SK-N-SH (cell line): ENCODE results near the gene NOXA1. TPM values are rescaled to one million over a fixed set of nuclear protein-coding genes. Genes with fewer than 3 reads are reported as not detected.

Experiments used
- CTCF ChIA-PET: fragments of 300-600, 350-600 bp; formaldehyde crosslinking; extraction: SDS; loops from one replicate; lab custom pipeline; 2021; lab: Yijun Ruan, JAX
- POLR2A ChIA-PET: fragments of 350-600 bp; sonication (Branson Sonifier 250); formaldehyde crosslinking; extraction: SDS; loops from one replicate; lab custom pipeline; 2020; ENCODE audit warnings: antibody characterized with exemption, inconsistent platforms; lab: Yijun Ruan, JAX
- DNase-seq: peaks from one replicate; pipeline ENCODE4 v3.0.0; 2012
- H2AFZ ChIP-seq: fragments of 200-600 bp; sonication (generic); 2 replicates; pipeline ENCODE4 v1.8.1; 2016; ENCODE audit warnings: antibody characterized with exemption, mild to moderate bottlenecking, low read depth
- H3F3A ChIP-seq: fragments of 200-600 bp; sonication (generic); replicated peaks from 2 replicates; pipeline ENCODE3; 2016; ENCODE audit warnings: antibody characterized with exemption, mild to moderate bottlenecking; ENCODE audit not compliant: insufficient read depth
- H3K27ac ChIP-seq, 2 experiments: fragments of 200-500 bp in 1 of 2; fragments of 200-600 bp in 1 of 2; sonication (Bioruptor generic) in 1 of 2; sonication (generic), shearing (Covaris generic) in 1 of 2; 2 replicates each; pipeline versions ENCODE4 v1.5.1 to v1.6.1; 2014 to 2016; ENCODE audit warnings: low read depth in 2 of 2, inconsistent platforms in 1 of 2, low read length in 1 of 2, mild to moderate bottlenecking in 1 of 2, mixed read lengths in 1 of 2
- H3K27me3 ChIP-seq: fragments of 200-600 bp; sonication (generic), shearing (Covaris generic); 2 replicates; pipeline ENCODE4 v1.6.1; 2016; ENCODE audit warnings: mixed run types; ENCODE audit not compliant: insufficient read depth
- H3K36me3 ChIP-seq, 2 experiments: fragments of 200-500 bp in 1 of 2; fragments of 200-600 bp in 1 of 2; sonication (Bioruptor generic) in 1 of 2; sonication (generic) in 1 of 2; replicated peaks in 1 of 2; 2 replicates each; pipeline versions ENCODE3 to v1.5.1; 2014 to 2016; ENCODE audit warnings: low read length in 1 of 2, mild to moderate bottlenecking in 1 of 2; ENCODE audit not compliant: insufficient read depth in 2 of 2, control insufficient read depth in 1 of 2
- H3K4me1 ChIP-seq, 2 experiments: fragments of 200-500 bp in 1 of 2; fragments of 200-600 bp in 1 of 2; sonication (Bioruptor generic) in 1 of 2; sonication (generic), shearing (Covaris generic) in 1 of 2; 2 replicates each; pipeline versions ENCODE4 v1.5.1 to v1.6.1; 2014 to 2016; ENCODE audit warnings: low read depth in 1 of 2, low read length in 1 of 2, mixed run types in 1 of 2; ENCODE audit not compliant: insufficient read depth in 2 of 2, control insufficient read depth in 1 of 2
- H3K4me2 ChIP-seq: fragments of 200-600 bp; sonication (generic), shearing (Covaris generic); 2 replicates; pipeline ENCODE4 v1.6.1; 2017; ENCODE audit warnings: mixed run types
- H3K4me3 ChIP-seq, 2 experiments: fragments of 200-500 bp in 1 of 2; fragments of 200-600 bp in 1 of 2; sonication (Bioruptor generic) in 1 of 2; sonication (generic), shearing (Covaris generic) in 1 of 2; 2 replicates each; pipeline versions ENCODE4 v1.5.1 to v1.8.1; 2014 to 2016; ENCODE audit warnings: low read depth in 2 of 2, inconsistent platforms in 1 of 2, low read length in 1 of 2, mild to moderate bottlenecking in 1 of 2, mixed read lengths in 1 of 2, moderate library complexity in 1 of 2
- H3K79me2 ChIP-seq: fragments of 200-600 bp; sonication (generic); 2 replicates; pipeline ENCODE4 v1.8.1; 2017; ENCODE audit warnings: mild to moderate bottlenecking; ENCODE audit not compliant: insufficient read depth
- H3K9ac ChIP-seq: fragments of 200-600 bp; sonication (generic); 2 replicates; pipeline ENCODE4 v1.6.1; 2017; ENCODE audit warnings: mixed run types
- H3K9me2 ChIP-seq: fragments of 200-600 bp; sonication (generic); 2 replicates; pipeline ENCODE4 v1.6.1; 2017; ENCODE audit warnings: mixed run types
- H3K9me3 ChIP-seq: fragments of 200-600 bp; sonication (generic); 2 replicates; pipeline ENCODE4 v1.6.1; 2017; ENCODE audit warnings: mixed run types, mild to moderate bottlenecking, moderate library complexity
- H4K20me1 ChIP-seq: fragments of 200-600 bp; sonication (generic); 2 replicates; pipeline ENCODE4 v1.6.1; 2017; ENCODE audit warnings: mild to moderate bottlenecking, mixed run types; ENCODE audit not compliant: insufficient read depth
- EZH2phosphoT487 ChIP-seq: fragments of 200-600 bp; sonication (generic); IDR thresholded peaks from 2 replicates; pipeline ENCODE4 v1.6.1; 2017; ENCODE audit warnings: low read depth, mixed run types, mild to moderate bottlenecking, antibody characterized with exemption, moderate library complexity, borderline replicate concordance
- FOSL2 ChIP-seq: IDR thresholded peaks from 2 replicates; pipeline ENCODE4 v1.4.0; 2012; ENCODE audit warnings: low read depth, mild to moderate bottlenecking, moderate library complexity, borderline replicate concordance
- FOXJ3 ChIP-seq: sonication (generic); formaldehyde crosslinking; IDR thresholded peaks from 2 replicates; pipeline ENCODE4 v1.5.1; 2020; ENCODE audit warnings: mild to moderate bottlenecking, missing genetic modification reagents
- FOXM1 ChIP-seq: IDR thresholded peaks from 2 replicates; pipeline ENCODE4 v1.4.0; 2012; ENCODE audit warnings: low read depth, mild to moderate bottlenecking
- GABPA ChIP-seq: IDR thresholded peaks from 2 replicates; pipeline ENCODE4 v1.4.0; 2012; ENCODE audit warnings: low read depth, mild to moderate bottlenecking
- GATA2 ChIP-seq: sonication (generic); formaldehyde crosslinking; IDR thresholded peaks from 2 replicates; pipeline ENCODE4 v1.5.0; 2020; ENCODE audit warnings: mild to moderate bottlenecking, missing genetic modification reagents
- IRF3 ChIP-seq: fragments of 150-350 bp; IDR thresholded peaks from 2 replicates; pipeline ENCODE4 v1.6.1; 2016; ENCODE audit warnings: mild to moderate bottlenecking, low read depth, low read length
- JUND ChIP-seq: IDR thresholded peaks from 2 replicates; pipeline ENCODE4 v1.4.0; 2012
- MAX ChIP-seq: IDR thresholded peaks from 2 replicates; pipeline ENCODE4 v1.4.0; 2012; ENCODE audit warnings: low read depth
- NRF1 ChIP-seq: IDR thresholded peaks from 2 replicates; pipeline ENCODE4 v1.6.1; 2012; ENCODE audit warnings: low read depth, mild to moderate bottlenecking, low read length
- POLR2AphosphoS5 ChIP-seq: IDR thresholded peaks from 2 replicates; pipeline ENCODE4 v1.6.1; 2012; ENCODE audit warnings: low read depth, low read length
- RCOR1 ChIP-seq: fragments of 150-350 bp; IDR thresholded peaks from 2 replicates; pipeline ENCODE4 v1.6.1; 2017; ENCODE audit warnings: antibody characterized with exemption, low read length
- SIN3A ChIP-seq: IDR thresholded peaks from 2 replicates; pipeline ENCODE4 v1.6.1; 2012; ENCODE audit warnings: low read depth, mild to moderate bottlenecking, low read length, moderate library complexity, borderline replicate concordance
- SMC3 ChIP-seq: IDR thresholded peaks from 2 replicates; pipeline ENCODE4 v1.6.1; 2012; ENCODE audit warnings: low read depth, low read length, improper control_type of control experiment
- USF1 ChIP-seq: IDR thresholded peaks from 2 replicates; pipeline ENCODE4 v1.4.0; 2012; ENCODE audit warnings: low read depth, borderline replicate concordance
- USF2 ChIP-seq: fragments of 150-350 bp; IDR thresholded peaks from 2 replicates; pipeline ENCODE4 v1.6.1; 2017; ENCODE audit warnings: antibody characterized with exemption, low read length, low read depth, borderline replicate concordance
- ZBTB33 ChIP-seq: IDR thresholded peaks from 2 replicates; pipeline ENCODE4 v1.4.0; 2012; ENCODE audit warnings: low read depth, borderline replicate concordance
- WGBS: methylation state at CpG from one replicate; pipeline ENCODE4 v1.1.6; 2017; ENCODE audit warnings: low lambda C conversion rate; 5-methylcytosine and 5-hydroxymethylcytosine counted together
- polyA plus RNA-seq, 3 experiments: library from polyadenylated mRNA; depleted of rRNA; stranded (reverse); fragments of >200 nt; gene quantifications; 2 replicates each; pipeline ENCODE4 v1.2.3, GENCODE V29; 2012

NOXA1 gene
- polyA plus RNA-seq, 1 of the 3 experiments (the other 2 are of a cell fraction) = 0.39 TPM

- DNase-seq = no peak
- Histone ChIP-seq H3K4me3 (no peak overlapping the region), H3K27ac (no peak overlapping the region)
- TF ChIP-seq GATA2 (CRISPR knock-in tag) (no peak), IRF3 (no peak), NRF1 (no peak), FOXJ3 (CRISPR knock-in tag) (no peak), SIN3A (no peak), USF1 (no peak), FOXM1 (no peak)
- TF ChIP-seq, all 33 proteins: peak for 0
- 60% methylated on average over 5 of the region's 17 CpGs for WGBS
- POLR2A ChIA-PET = interaction anchor here (1.2 kb wide), 1 partner anchor 11 kb away, joined by 3 read pairs; no protein-coding TSS in a partner anchor
- Histone ChIP-seq H3F3A (peaks cover 15% of the 10 kb centered on the region), H3K9me3 (no peaks in the 10 kb centered on the region), H3K27me3 (no peaks in the 10 kb centered on the region), H2AFZ (no peak overlapping the region), H3K9me2 (no peaks in the 10 kb centered on the region), H3K36me3 (no peaks in the 10 kb centered on the region), H3K4me2 (peak overlapping the region; percentile 57; the same call in 1 of the 2 replicates), H3K79me2 (peaks cover 15% of the 10 kb centered on the region; the same call in 1 of the 2 replicates), H4K20me1 (0 out of 2 replicates have a peak, but pooled peaks cover 4% of the 10 kb centered on the region), H3K9ac (no peak overlapping the region), H3K4me1 (peaks cover 7 to 19% of the 10 kb centered on the region in 2 experiments; a peak in 3 of 4 replicates)
- CTCF ChIA-PET = interaction anchor here (1.8 kb wide), 1 partner anchor 125 kb away, joined by 4 read pairs; no protein-coding TSS in a partner anchor
These were observed 11.9 kb upstream of the NOXA1 start for GRCh38 chr9:137411260-137411644.

GRCh38 chr9:137411645-137412380 lies 11.4 kb upstream of the NOXA1 start:
- DNase-seq = no peak
- Histone ChIP-seq H2AFZ (no peak overlapping the region), H3K9ac (no peak overlapping the region), H3K27ac (peak overlapping the region in 1 of 2 experiments; percentile 54; a peak in 1 of 4 replicates), H3K36me3 (no peaks in the 10 kb centered on the region), H4K20me1 (0 out of 2 replicates have a peak, but pooled peaks cover 4% of the 10 kb centered on the region), H3K4me1 (peaks cover 3 to 19% of the 10 kb centered on the region in 2 experiments; a peak in 3 of 4 replicates), H3K4me2 (peak overlapping the region; percentile 60; the same call in 1 of the 2 replicates), H3K9me3 (no peaks in the 10 kb centered on the region), H3K79me2 (peaks cover 15% of the 10 kb centered on the region; the same call in 1 of the 2 replicates), H3K9me2 (no peaks in the 10 kb centered on the region), H3F3A (peaks cover 15% of the 10 kb centered on the region), H3K27me3 (no peaks in the 10 kb centered on the region), H3K4me3 (no peak overlapping the region)
- WGBS = 50% methylated on average over 22 of the region's 30 CpGs
- ChIA-PET CTCF (interaction anchor here (0.6 to 1.8 kb wide), 3 partner anchors 11 to 632 kb away, joined by 4 to 10 read pairs (median 4); partner anchors contain the start of genes EXD3 and NOXA1), POLR2A (interaction anchor here (1.2 kb wide), 1 partner anchor 10 kb away, joined by 3 read pairs; no protein-coding TSS in a partner anchor)
- TF ChIP-seq ZBTB33 (0 out of 2 replicates have a peak, but pooled peaks have one; percentile 32), MAX (peak; percentile 62; the same call in 1 of the 2 replicates), RCOR1 (no peak), USF2 (no peak), EZH2phosphoT487 (no peak), SMC3 (no peak), JUND (peak; percentile 72; the same call in 1 of the 2 replicates), POLR2AphosphoS5 (no peak), FOSL2 (peak; percentile 85), GATA2 (CRISPR knock-in tag) (no peak), GABPA (no peak), FOXJ3 (CRISPR knock-in tag) (no peak)
